Non-pigmented ciliary epithelial cell (primary cell): ENCODE results near the gene EYA4.
"Not testable (repeated sequence)": the region's sequence is repeated elsewhere in the genome, so short reads cannot be mapped to it uniquely, and the experiment has no call there.

Experiments used
- DNase-seq: peaks from one replicate; pipeline ENCODE4 v3.0.0-alpha.2; 2010; ENCODE audit warnings: low read depth

Gene EYA4

GRCh38 chr6:133532908-133533307, 291.8 kb downstream of the EYA4 start:
- no peak for DNase-seq

- no peak for DNase-seq
Observed at GRCh38 chr6:133539502-133540259, 298.5 kb downstream of the EYA4 start.

- DNase-seq = no peak
Observed at GRCh38 chr6:133540361-133540760, 299.2 kb downstream of the EYA4 start.

DNA sequence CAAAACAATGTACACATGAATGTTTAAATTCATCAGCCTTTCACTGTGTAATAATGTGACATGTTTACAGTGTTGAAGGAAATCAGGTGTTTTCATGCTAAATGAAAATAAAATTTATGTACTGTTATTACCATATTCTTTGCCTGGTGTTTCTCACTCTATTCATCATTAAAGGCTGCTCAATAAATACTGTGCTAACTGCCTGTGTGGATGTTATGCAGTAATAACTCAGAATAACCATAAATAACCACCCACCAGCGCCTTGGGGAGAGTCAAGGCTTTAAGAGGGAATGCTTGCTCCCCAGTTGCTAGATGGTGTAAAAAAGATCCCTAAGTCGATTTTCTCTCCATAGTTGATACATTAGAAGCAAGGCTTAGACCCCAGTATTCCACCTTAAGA, 299.9 kb downstream of the EYA4 start:
- DNase-seq = no peak

DNA sequence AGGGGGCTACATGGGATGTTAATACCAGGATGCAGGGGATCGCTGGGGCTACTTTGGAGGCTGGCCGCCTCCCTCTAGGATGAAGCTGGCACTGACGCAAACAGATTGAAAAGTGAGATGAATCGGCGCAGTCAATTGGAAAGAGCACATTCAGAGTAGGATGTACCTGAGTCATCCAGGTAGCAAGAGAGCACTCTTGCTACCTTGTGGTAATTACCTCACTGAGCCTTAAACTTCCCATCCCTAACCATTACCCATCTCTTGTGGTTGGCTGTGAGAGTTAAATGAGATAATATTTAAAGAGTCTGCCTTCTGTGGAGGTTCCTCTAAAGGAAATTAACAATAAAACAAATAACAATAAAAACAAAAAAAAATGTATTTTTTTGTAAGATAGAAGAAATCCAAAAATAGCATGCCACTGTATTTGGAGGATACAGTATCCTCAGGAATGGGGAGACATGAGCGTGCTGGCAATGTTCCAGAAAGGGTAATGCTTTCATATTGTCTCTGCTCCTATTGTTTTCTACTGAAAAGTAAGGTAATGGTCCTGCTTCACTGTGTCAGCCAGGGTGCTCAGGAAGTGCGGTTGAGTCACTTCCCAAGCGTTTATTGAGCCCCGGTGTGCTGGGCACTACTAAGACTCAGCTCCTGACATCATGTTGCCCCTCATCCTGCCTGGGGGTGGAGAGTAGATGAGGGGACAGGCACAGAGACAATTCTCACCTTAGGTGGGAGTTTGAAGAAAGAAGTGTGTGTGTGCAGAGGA, 301.1 kb downstream of the EYA4 start:
- no peak for DNase-seq

DNA sequence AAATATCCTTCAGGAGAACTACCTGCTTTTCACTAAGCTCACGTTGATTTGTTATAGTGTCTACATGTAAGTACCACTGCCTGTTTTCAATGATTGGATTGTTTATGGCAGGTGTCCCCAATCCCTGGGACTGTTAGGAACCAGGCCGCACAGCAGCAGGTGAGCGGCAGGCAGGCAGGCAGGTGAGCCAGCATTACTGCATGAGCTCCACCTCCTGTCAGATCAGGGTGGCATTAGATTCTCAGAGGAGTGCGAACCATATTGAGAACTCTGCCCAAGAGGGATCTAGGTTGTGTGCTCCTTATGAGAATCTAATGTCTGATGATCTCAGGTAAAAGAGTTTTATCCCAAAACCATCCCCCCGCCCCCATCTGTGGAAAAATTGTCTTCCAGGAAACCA, 303.3 kb downstream of the EYA4 start:
- no peak for DNase-seq

- DNase-seq = no peak
Observed at GRCh38 chr6:133546098-133546497, 304.9 kb downstream of the EYA4 start.

DNA sequence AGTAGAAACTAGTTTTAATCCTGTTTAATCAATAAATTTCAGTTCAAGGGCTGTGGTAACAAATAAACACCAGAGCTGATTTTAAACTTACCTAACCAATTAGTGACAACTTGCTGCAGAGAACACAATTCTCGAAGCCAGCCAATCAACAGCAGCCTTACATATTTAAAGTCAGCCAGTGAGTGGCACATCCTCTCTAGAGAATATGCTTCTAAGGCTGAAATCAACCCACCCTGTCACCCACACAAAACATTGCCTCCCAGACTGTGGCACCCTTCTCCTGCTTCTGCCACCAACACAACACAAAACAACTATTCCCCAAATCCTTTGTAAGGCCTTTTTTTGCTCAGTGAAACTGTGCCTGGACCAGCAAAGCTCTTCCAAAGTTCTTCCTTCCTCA, 306.0 kb downstream of the EYA4 start:
- no peak for DNase-seq

DNA sequence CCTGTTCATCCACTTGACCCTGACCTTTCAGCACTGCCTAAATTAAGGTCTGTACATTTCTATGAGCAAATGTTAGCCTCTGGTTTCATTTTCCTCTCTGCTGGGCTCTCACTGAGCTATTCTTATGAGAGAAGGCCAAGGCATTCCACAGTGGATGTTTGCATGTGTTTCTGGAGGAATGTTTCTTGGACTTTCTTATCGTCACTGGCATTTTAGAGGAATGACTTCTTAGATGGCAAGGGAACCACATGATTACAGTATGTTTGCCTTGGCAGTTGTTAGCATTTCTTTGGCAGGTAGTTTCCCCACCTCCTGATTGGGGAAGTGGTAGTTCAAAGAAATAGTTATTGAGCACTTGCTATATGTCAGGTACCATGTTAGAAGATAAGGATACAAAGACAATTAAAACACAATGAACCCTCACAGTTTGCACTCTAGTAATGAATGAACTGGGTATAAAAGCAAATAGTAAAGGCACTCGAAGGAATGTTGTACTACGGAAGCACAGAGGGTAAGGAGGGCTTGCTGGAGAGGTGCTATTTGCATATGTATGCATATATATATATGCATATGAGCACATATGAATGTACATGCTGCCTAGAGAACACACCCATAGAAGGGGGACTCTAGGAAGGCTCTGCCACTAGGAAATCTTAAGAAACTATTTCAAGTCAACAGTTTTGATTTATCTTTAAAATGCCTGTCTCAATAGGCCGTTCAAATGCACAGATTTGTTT, 307.4 kb downstream of the EYA4 start:
- peak; percentile 61 for DNase-seq

DNA sequence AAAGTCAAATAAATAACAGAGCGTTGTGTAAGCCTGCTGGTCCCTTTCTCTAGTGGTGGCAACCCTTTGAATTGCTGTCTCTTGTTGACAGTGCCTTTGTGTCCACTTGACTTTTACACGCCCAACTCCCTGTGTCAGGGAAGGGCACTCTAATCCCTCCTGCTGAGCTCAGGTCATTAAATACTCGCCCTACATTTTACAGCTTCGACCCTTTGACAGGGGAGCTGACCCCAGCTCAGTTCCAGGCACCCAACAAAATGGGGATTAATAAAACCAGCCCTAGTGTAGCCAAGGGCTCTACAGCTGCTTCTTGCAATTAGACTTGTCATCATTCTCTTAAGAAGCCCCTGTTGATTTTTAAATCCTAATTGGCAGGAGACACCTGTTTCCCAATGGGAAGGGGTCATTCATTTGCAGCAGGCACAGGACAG, 308.2 kb downstream of the EYA4 start:
- DNase-seq = no peak

- DNase-seq = no peak
Observed at GRCh38 chr6:133550026-133550425, 308.9 kb downstream of the EYA4 start.

DNA sequence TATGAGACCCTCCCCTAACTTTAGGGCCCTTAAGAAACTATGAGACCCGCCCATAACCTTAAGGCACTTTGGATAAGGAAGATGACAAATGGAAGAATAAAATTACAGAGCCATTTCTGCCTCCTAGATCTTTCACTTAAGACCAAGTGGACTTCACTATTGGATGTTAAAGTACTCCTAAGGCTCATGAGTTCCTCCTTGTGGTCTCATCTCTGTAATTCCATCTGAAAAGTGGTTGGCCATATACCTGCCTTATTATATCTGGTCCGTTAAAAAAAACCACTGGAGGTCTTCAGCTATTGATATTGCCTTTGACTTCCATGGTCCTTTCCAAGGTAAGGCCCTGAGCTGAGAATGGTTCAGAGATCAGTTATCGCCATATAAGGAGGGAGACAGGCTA, 310.3 kb downstream of the EYA4 start:
- no peak for DNase-seq

- peak; percentile 99 for DNase-seq
Observed at GRCh38 chr6:133551847-133552341, 310.7 kb downstream of the EYA4 start.

DNA sequence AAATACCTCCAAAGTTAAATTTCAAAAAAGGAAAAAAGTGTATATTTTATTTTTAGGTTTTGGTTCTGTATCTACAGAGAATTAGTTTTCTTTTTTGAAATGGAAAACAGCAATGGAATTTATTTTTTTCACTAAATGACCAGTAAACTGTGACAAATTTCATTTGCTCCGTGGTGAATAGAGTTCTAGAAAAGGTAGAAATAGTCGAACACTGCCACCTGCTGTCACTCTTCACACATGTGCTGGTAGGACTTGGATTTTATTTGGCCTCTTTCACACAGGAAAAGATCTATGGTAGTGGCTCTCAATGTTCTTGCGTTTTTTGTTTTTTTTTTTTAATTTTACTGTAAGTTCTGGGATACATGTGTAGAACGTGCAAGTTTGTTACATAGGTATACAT, 312.5 kb downstream of the EYA4 start:
- DNase-seq = peak; percentile 38

DNA sequence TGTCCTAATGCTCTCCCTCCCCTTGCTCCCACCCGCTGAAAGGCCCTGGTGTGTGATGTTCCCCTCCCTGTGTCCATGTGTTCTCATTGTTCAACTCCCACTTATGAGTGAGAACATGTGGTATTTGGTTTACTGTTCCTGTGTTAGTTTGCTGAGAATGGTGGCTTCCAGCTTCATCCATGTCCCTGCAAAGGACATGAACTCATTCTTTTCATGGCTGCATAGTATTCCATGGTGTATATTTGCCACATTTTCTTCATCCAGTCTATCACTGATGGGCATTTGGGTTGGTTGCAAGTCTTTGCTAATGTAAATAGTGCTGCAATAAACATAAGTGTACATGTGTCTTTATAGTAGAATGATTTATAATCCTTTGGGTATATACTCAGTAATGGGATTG, 313.0 kb downstream of the EYA4 start:
- DNase-seq = not testable (repeated sequence)

GRCh38 chr6:133555685-133556084, 314.5 kb downstream of the EYA4 start:
- DNase-seq = no peak

DNA sequence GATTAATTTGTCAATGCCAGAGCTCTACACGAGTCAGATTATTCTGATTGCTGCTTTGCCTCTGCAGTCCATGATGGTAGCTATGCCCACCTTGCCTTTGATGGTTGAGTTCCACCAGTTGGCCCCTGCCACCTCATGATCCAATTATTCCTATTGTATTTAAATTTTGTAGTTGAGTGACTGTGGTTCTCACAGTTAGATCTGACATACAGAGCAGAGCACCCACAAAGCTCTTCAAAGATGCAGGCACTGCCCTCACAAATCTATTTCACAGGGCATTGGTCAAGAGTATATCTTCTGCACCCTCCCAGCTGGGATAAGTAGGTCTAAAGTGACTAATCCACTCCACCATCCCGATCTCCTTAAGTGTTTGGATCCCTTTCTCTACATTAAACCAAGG, 318.8 kb downstream of the EYA4 start:
- DNase-seq = no peak

GRCh38 chr6:133567636-133568035, 326.5 kb downstream of the EYA4 start:
- no peak for DNase-seq

- DNase-seq = peak; percentile 55
Observed at GRCh38 chr6:133568970-133569889, 328.1 kb downstream of the EYA4 start.

- DNase-seq = no peak
Observed at GRCh38 chr6:133571681-133572080, 330.5 kb downstream of the EYA4 start.

DNA sequence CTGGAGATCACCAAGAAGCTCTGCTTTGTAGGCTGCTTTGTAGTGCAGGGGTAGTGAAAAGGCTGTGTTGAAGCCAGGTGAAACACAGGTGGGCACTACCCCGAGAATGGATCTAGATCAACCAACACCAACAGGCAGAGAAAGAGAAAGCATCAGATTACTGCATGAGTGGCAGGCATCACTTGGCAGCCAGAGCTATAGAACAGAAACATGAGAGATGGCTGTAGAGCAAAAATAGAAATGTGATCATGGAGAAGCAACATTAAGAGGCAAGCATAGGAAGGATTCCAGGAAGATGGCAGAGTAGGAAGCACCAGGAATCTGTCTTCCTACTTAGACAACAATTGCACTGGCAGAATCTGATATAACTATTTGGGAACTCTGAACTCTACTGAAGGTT, 336.7 kb downstream of the EYA4 start:
- DNase-seq = no peak
